HCT116 (cell line): ENCODE measurements around the gene SUOX.

Experiments used
- CEBPB ChIP-seq: IDR thresholded peaks from 2 replicates; pipeline ENCODE4 v1.6.1; 2012; ENCODE audit warnings: low read depth
- POLR2A ChIP-seq: IDR thresholded peaks from 2 replicates; pipeline ENCODE4 v1.7.0; 2011; ENCODE audit warnings: borderline replicate concordance; ENCODE audit not compliant: insufficient read depth, insufficient read length; ENCODE audit errors: extremely low read depth
- SRF ChIP-seq: IDR thresholded peaks from 2 replicates; pipeline ENCODE4 v1.6.1; 2012; ENCODE audit warnings: low read depth
- TCF7L2 ChIP-seq: IDR thresholded peaks from 2 replicates; pipeline ENCODE4 v1.7.0; 2011; ENCODE audit warnings: borderline replicate concordance, inconsistent platforms; ENCODE audit not compliant: insufficient read depth, insufficient read length; ENCODE audit errors: extremely low read depth

DNA sequence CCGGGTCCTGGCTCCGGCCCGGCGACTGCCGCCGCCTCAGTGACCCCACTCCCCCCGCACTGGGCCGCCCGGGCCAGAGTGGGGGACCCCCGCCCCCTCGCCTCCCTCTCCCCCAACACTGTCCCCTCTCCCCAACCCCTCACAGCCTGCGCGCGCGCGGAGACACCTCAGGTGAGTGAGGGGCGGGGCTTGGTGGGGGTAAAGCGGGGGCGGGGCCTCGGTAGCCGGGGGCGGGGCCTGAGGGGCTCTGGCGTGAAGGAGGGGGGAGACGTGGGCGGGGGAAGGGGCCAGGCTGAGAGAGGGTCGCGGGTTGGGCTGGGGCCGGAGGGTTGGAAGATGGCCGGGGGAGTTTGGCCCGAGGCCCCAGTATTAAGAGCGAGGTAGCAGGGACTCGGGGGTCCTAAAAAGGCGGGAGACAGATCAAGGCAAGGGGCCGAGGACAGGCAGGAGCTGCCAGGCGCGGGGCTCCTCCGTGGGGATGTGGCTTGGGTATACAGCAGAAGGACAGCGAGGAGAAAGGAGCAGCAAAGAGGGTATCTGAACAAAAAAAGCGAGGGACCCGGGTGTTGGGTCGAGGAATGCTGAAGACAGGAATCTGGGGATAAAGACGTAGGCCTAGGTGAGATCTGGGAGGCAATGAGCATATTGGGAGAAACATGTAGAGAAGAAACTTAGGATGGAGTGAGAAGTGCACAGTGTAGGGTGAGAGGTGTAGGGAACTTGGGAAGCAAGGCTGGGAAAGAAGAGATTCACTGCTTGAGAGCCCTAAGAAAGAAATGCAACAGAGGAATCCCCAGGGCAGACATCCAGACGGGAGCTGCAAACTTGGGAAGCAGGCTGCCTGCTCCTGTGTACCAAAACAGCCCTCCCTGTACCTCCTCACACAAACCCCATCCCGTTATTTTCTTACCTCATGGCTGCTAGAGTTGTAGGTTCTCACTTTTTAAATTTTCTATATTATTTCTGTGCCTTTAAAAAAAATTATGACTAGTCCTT, 10.8 kb downstream of the SUOX start:
- TF ChIP-seq TCF7L2, result no peak
- TF ChIP-seq CEBPB, result no peak
- no peak for TF ChIP-seq POLR2A
- no peak for TF ChIP-seq SRF
